Measurements from ENCODE around the gene DCPS.
"Not testable (repeated sequence)": the region's sequence is repeated elsewhere in the genome, so short reads cannot be mapped to it uniquely, and the experiment has no call there.

DCPS gene

DNA sequence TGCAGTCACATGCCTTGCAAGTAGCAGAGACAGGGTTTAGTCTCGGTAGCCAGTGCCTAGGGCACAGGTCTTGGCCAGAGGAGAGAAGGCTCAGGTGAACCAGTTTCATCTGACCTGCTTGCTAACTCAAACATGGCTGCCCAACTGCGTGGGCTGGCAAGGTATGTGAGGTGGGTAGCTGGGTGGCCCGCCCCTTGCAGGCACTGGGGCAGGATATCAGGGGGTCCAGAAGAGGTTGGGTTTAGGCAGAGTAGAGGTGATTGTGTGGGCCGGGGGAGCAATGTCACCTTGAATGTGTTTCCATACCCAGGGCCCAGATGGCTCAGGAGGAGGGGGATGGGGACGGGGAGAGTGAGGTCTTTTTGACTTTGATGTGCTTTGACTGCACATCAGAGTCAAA, 89.3 kb downstream of the DCPS start:
- H3K9me3 ChIP-seq (ENCODE audit: control insufficient read depth, low read length) = no peaks in the 10 kb centered on the region
- no peak overlapping the region for H2AFZ ChIP-seq
- no peaks in the 10 kb centered on the region for H3K27me3 ChIP-seq (ENCODE audit: control insufficient read depth, insufficient read depth, low read length)
- no peak overlapping the region for H3K4me2 ChIP-seq (ENCODE audit: low read length)
- no peak overlapping the region for H3K9ac ChIP-seq
- H3K27ac ChIP-seq = no peak overlapping the region
- no peaks in the 10 kb centered on the region for H3K36me3 ChIP-seq (ENCODE audit: control insufficient read depth, insufficient read depth, low read length)
- no peaks in the 10 kb centered on the region for H3K4me1 ChIP-seq
- TF ChIP-seq CTCF (IDR thresholded peaks at IDR 0.05) = no peak
- H3K4me3 ChIP-seq (ENCODE audit: low read depth, low read length) = no peak overlapping the region
- H3K79me2 ChIP-seq = no peaks in the 10 kb centered on the region

DNA sequence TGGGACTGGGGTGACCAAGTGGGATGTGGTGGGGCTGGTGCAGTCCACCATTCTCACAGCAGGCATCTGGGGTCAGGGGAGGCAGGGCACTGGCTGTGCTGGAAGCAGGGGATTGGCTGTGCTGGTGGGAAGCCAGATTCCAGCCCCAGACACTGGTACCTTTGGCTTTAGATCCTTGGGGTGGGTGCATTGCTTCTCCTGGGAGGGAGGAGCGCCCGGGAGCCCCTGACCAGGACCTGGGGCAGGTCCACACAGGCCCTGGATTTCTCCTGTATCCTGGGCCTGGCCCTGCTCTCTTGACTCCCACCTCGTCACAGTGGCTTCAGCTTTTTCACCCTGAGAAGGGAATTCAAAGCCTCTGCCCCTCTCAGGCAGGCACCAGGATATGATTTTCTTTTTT, 90.2 kb downstream of the DCPS start:
- H3K27ac ChIP-seq = no peak overlapping the region
- TF ChIP-seq CTCF (IDR thresholded peaks at IDR 0.05) = no peak
- H3K27me3 ChIP-seq (ENCODE audit: control insufficient read depth, insufficient read depth, low read length) = no peaks in the 10 kb centered on the region
- H3K4me2 ChIP-seq (ENCODE audit: low read length) = no peak overlapping the region
- no peak overlapping the region for H3K9ac ChIP-seq
- no peaks in the 10 kb centered on the region for H3K79me2 ChIP-seq
- H3K4me1 ChIP-seq = no peaks in the 10 kb centered on the region
- no peak overlapping the region for H3K4me3 ChIP-seq (ENCODE audit: low read depth, low read length)
- no peaks in the 10 kb centered on the region for H3K36me3 ChIP-seq (ENCODE audit: control insufficient read depth, insufficient read depth, low read length)
- H2AFZ ChIP-seq = no peak overlapping the region
- H3K9me3 ChIP-seq (ENCODE audit: control insufficient read depth, low read length) = no peaks in the 10 kb centered on the region

DNA sequence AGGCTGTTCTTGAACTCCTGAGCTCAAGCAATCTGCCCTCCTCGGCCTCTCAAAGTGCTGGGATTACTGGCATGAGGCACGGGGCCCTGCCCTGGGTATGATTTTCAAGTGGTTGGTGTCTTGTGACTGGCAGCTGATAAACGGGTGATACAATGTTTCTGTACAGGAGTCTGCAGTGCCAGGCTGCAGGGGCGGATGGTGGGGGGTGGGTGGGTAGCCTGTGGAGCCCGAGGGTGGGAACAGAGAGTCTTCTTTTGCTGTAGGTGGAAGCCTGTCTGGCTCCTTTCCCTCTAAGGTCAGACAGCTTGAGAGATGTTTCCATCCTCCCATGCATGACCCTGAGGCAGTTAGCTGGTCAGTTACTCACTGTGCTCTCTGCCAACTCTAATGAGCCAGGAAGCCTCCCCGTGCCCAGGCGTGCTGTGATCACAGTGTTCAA, 90.8 kb downstream of the DCPS start:
- not testable (repeated sequence) for H3K27me3 ChIP-seq (ENCODE audit: control insufficient read depth, insufficient read depth, low read length); H3K4me2 ChIP-seq (ENCODE audit: low read length); H3K79me2 ChIP-seq; H3K36me3 ChIP-seq (ENCODE audit: control insufficient read depth, insufficient read depth, low read length); H3K9ac ChIP-seq; H2AFZ ChIP-seq; H3K4me1 ChIP-seq; H3K4me3 ChIP-seq (ENCODE audit: low read depth, low read length); H3K9me3 ChIP-seq (ENCODE audit: control insufficient read depth, low read length); H3K27ac ChIP-seq
